ENCODE results near the gene VPS35L.

- TF ChIP-seq POLR2A (IDR thresholded peaks at IDR 0.05; ENCODE audit: low read depth, low read length) = no peak
- TF ChIP-seq REST (IDR thresholded peaks at IDR 0.05; ENCODE audit: low read depth, low read length) = no peak
- no peak for TF ChIP-seq ZNF384 (IDR thresholded peaks at IDR 0.05; ENCODE audit: borderline replicate concordance, low read depth, low read length)
- TF ChIP-seq RUNX3 (IDR thresholded peaks at IDR 0.05; ENCODE audit: low read length) = no peak
- no peak for TF ChIP-seq HDAC6 (IDR thresholded peaks at IDR 0.05; ENCODE audit: unreplicated experiment)
Measured at GRCh38 chr16:19710991-19711545, 155.6 kb downstream of the VPS35L start.
